HG02571 (cell line): ENCODE measurements around the gene CLSTN2.

Experiments used
- ATAC-seq: cut with Tn5 transposase; IDR thresholded peaks from one replicate; pipeline ENCODE4 v1.9.1; 2021; ENCODE audit warnings: mild to moderate bottlenecking, moderate library complexity; ENCODE audit not compliant: unreplicated experiment

The CLSTN2 gene

GRCh38 chr3:140438736-140439470 is 503.9 kb downstream of the CLSTN2 start:
- ATAC-seq: no peak

DNA sequence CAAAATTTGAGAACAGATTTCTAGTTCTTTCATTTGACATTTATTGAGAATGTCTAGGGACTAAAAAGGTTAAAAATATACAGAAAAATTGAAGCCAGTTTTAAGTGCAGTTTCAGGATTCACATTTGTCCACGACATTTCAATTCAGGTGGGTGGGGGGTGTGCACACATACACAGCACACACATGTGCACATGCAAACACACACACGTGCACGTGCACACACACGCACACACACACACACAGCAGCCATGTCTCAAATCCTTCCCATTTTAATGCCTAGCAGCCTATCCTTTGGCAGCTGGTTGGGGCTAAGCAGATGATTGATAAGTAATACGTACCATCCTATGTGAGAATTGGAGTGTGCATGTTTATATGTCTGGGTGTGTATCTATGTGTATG is 504.5 kb downstream of the CLSTN2 start:
- ATAC-seq: no peak

GRCh38 chr3:140440446-140440845 is 505.5 kb downstream of the CLSTN2 start:
- ATAC-seq: no peak

DNA sequence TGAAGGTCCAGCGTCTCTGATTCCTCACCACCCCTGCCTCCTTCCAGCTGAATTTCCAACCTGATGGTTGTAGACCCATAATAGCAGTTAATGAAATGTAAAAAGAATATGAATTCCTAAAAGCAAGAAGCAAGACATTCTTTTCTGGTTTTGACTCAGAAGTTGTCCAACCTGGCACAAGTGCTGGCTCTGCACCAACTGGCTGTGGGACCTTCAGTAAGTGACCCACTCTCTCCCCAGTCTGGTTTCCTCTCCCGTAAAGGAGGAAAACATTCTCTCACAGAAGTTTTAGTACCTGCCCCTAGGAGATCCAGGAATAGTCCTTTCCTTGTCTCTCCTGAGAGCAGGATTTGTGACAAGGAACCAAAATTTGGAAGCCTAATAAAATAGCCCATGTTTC is 506.0 kb downstream of the CLSTN2 start:
- no peak for ATAC-seq

- no peak for ATAC-seq
Measured at GRCh38 chr3:140442621-140443020, 507.6 kb downstream of the CLSTN2 start.

DNA sequence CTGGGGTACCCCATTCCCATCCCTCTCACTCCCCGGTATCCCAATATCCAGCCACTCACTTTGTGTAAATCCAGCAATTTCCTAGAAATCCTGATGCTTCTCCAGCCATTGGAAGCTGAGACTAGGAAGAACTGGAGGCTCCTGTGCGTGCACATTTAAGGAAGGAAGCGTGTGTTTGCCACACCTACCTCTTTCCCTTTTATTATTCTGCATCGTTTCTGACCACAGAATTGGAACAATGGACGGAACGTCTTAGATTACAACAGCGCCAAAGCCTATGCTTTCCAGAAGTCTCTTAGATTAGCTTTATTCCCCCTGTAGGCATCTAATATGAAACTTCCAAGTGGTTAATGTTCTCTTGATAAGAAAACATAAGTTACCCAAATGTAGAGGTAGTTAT is 508.1 kb downstream of the CLSTN2 start:
- no peak for ATAC-seq

- no peak for ATAC-seq
Measured at GRCh38 chr3:140443806-140444205, 508.8 kb downstream of the CLSTN2 start.

DNA sequence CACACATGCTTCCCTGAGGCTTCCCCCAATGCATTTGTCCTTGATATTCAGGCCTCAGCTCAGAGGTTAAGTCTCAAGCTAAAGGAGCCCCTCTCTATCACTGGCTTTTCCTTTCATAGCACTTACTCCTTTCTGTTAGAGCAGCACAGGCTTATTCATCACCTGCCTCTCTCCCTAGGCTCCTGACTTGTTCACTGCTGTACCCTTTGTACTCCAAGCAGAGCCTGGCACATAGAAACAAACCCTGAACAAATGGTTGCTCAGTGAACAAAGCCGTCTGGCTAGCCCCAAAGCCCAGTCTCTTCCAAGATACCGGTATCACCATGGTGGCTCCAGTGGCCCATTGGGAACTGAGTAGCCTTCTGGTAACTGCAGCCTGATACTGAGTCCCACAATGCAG is 511.7 kb downstream of the CLSTN2 start:
- ATAC-seq: no peak

- no peak for ATAC-seq
Measured at GRCh38 chr3:140447136-140447535, 512.2 kb downstream of the CLSTN2 start.

- no peak for ATAC-seq
Measured at GRCh38 chr3:140448001-140448400, 513.0 kb downstream of the CLSTN2 start.

DNA sequence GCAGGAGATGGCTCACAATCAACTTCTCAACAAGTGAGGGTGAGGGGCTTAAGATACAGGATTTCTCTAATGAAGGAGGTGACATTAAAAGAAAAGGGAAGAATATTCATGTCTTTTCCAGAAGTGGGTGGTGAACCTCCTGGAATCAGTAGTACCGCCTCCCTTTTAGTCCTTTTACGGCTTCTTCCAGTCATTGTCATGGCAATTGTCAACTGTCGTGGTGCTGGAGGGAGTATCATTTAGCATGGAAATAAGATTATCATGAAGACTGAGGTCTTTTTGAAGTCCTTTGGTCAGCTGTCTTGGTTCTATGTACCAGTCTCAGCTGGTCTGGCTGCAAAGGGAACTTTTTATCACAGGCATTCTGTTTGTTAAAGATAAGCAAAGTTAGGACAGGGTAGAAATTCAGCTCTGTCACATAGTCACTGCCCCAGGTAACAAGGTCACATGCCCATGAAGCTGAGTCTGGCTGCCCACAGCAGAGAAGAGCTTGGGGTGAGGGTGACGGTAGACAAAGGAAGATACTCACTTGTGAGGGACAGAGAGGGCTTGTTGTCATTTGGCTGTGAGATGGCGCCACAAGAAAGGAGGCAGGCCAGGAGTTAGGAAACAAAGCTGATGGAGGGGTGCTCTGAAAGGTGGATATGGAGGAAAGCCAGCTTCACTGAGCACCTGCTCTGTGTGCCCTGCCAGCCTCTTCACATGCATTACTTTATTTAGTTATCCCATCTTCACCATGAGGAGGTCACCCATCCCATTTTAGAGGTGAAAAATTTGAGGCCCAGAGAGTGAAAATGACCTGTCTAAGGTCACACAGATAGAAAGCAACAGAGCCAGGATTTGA is 514.6 kb downstream of the CLSTN2 start:
- no peak for ATAC-seq

GRCh38 chr3:140453750-140454149 is 518.8 kb downstream of the CLSTN2 start:
- no peak for ATAC-seq

DNA sequence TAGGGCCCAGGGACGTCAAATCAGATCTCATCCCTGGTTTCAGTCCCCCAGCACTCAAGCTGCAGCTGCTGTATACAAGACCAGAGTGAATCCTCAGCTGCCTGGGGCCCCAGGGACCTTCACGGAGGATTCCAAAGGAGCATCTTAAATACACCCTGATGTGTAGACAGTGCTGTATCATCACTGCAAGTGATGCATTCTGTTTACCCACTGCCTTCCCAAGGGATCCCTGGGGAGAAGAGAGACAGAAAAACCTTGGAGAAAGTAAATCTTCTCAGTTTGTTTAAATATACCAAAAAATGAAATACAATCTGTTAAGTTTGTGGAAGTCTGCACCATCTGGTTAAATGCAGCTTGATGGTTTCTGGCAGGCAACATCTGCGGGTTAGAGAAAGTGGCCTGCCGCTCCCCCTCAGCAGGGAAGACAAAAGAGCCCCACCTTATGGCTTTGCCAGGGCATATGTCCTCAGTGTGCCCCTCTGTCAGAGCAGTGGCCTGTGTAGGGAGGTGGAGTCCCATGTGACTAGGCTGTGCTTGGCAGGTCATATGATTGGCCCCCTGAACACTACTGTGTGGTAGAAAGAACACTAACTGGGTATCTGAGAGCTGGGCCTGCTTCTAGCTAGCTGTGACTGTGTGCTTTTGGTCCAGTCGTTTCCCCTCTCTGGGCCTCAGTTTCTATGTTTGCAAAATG is 520.7 kb downstream of the CLSTN2 start:
- no peak for ATAC-seq

DNA sequence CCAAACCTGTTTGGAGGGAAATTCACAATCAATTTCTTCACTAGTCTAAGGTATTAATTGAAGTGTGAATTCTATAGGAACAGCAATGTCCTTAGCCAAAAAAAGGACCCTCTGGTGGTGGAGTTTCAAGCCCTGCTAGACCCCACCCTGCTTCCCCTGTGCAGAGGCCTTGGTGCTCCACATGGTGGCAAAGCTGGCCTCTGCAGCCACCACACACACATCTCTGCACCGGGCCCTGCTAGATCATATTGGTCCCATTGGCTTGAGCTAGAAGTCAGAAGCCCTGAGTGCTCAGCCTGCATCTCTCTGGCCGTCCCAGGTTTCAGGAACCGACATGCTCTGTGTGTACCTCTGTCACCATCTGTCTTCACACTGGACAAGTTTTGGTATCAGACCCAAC is 522.0 kb downstream of the CLSTN2 start:
- ATAC-seq: no peak

GRCh38 chr3:140459462-140459861 is 524.5 kb downstream of the CLSTN2 start:
- no peak for ATAC-seq

GRCh38 chr3:140461250-140461649 is 526.3 kb downstream of the CLSTN2 start:
- no peak for ATAC-seq

- ATAC-seq: no peak
Measured at GRCh38 chr3:140463355-140463754, 528.4 kb downstream of the CLSTN2 start.

- ATAC-seq: no peak
Measured at GRCh38 chr3:140465988-140466387, 531.0 kb downstream of the CLSTN2 start.

DNA sequence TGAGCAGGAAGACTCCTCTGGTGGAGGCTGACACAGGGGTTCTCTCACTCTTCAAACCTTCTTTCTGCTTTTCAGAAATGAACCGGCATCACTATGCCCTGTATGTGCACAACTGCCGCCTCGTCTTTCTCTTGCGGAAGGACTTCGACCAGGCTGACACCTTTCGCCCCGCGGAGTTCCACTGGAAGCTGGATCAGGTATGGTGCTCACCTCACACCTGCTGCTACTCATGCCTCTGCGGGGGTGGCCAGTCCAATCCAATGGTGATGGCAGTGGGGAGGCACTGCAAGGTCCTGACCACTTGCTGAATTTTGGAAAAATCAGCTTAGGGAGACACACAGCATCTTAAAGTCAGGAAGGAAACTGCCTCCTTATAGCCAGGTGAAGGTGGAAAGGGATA is 531.5 kb downstream of the CLSTN2 start:
- no peak for ATAC-seq

DNA sequence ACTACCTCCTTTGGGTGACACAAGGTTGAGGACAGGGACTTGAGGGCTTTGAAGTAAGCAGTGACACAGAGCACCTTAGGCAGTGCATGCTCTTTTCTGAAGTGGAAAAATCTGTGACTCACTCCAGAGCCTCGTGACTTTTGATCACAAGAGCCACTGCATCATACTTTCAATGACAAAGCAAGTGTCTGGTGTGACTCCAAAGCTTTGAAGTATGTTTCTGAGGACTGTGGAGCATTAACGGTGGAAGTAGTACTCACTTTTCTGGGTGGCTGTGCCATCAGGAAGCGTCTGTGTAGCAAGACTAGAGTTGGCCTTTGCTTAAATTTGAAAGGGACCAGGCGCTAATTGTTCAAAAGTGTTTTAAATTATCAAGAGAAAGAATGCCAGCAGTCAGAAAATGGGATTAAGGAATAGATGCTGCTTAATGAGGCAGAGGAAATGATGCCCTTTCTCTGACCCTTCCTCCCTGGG is 532.2 kb downstream of the CLSTN2 start:
- no peak for ATAC-seq

GRCh38 chr3:140467796-140468315 is 532.9 kb downstream of the CLSTN2 start:
- ATAC-seq: no peak
